Uterus (tissue), 4 donors: ENCODE measurements around the gene PCIF1. TPM values are rescaled to one million over a fixed set of nuclear protein-coding genes. Genes with fewer than 3 reads are reported as not detected.

Experiments
- DNase-seq, 2 donors: peaks; one replicate each; pipeline ENCODE4 v3.0.0-alpha.2; 2019 to 2020
- H3K27ac ChIP-seq, 2 donors: fragments of 200-600 bp; sonication (generic); 1 replicate in 1 of 2; 2 replicates in 1 of 2; pipeline ENCODE4 v1.5.1; 2016 to 2018
- H3K27me3 ChIP-seq, 2 donors: fragments of 200-600 bp; sonication (generic); one replicate each; pipeline ENCODE4 v1.5.1; 2018 to 2019; ENCODE audit warnings: control low read depth in 1 of 2
- H3K36me3 ChIP-seq, 2 donors: fragments of 200-600 bp; sonication (generic); one replicate each; pipeline ENCODE4 v1.5.1; 2019; ENCODE audit warnings: control low read depth in 1 of 2
- H3K4me1 ChIP-seq, 2 donors: fragments of 200-600 bp; sonication (generic); one replicate each; pipeline ENCODE4 v1.5.1; 2018 to 2019; ENCODE audit warnings: control low read depth in 1 of 2
- H3K4me3 ChIP-seq, 2 donors: fragments of 200-600 bp; sonication (generic); 1 replicate in 1 of 2; 2 replicates in 1 of 2; pipeline ENCODE4 v1.5.1; 2018 to 2019; ENCODE audit warnings: mild to moderate bottlenecking in 1 of 2
- H3K9me3 ChIP-seq, 2 donors: fragments of 200-600 bp; sonication (generic); one replicate each; pipeline ENCODE4 v1.5.1; 2019; ENCODE audit warnings: control low read depth in 1 of 2
- POLR2A ChIP-seq, 2 donors: fragments of 450-650 bp; IDR thresholded peaks; one replicate each; pipeline ENCODE4 v1.6.1; 2016; ENCODE audit warnings: antibody characterized with exemption in 2 of 2, mild to moderate bottlenecking in 1 of 2, moderate library complexity in 1 of 2
- intact Hi-C: fragments of 100-400 bp; cut with DNase I; formaldehyde crosslinking; loops from one replicate; pipeline ENCODE4 v1.15.1; 2023; ENCODE audit warnings: low total_unique reads
- total RNA-seq, 4 donors: library from RNA; depleted of rRNA in 3 of 4; stranded (reverse); fragments of >200 nt in 3 of 4; gene quantifications; one replicate each; pipeline versions ENCODE4 v1.1.0 to v1.2.4, GENCODE V29; 2014 to 2023
- TF ChIP-seq, protein P1 (sequence below), 4 experiments: fragments of 200-600 bp in 2 of 4; fragments of 450-650 bp in 2 of 4; sonication (generic) in 2 of 4; IDR thresholded peaks; one replicate each; pipeline ENCODE4 v1.5.1; 2016 to 2019; ENCODE audit warnings: antibody characterized with exemption in 4 of 4, mild to moderate bottlenecking in 2 of 4, moderate library complexity in 1 of 4
- donor health status: DM: yes; HTN: yes; CAD: no.

The PCIF1 gene
- total RNA-seq, 4 donors from 2014 or later = 11.0 to 71.0 (median 40.0) TPM

DNA sequence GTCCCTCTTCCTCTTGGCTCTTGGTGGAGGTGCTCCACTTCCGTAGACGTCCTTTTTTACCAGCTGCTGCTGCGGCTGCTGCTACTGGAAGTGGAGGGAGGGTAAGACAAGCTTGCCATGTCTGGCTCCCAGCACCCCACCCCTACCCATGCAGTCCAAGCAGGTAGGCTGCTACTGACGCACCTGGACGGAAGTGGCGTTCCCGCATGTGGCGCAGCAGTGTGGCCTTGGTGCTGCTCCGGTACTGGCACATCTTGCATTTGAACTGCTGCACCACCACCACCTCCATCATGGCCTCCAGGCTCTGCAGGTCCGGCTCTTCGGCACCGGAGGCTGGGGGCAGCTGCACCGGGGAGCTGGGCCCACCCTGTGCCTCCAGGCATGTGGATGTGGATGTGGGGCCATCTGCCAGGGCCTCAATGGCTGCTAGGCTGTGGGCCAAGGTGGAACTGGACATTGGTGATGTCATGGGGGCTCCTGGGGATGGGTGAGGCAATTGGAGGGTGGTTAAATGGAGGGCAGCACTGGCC, 33.1 kb downstream of the PCIF1 start:
- intact Hi-C loops = no loop called here
- H3K27me3 ChIP-seq = no peaks in the 10 kb centered on the region
- no peak overlapping the region for H3K4me3 ChIP-seq
- DNase-seq = no peak
- TF ChIP-seq, protein P1, sequence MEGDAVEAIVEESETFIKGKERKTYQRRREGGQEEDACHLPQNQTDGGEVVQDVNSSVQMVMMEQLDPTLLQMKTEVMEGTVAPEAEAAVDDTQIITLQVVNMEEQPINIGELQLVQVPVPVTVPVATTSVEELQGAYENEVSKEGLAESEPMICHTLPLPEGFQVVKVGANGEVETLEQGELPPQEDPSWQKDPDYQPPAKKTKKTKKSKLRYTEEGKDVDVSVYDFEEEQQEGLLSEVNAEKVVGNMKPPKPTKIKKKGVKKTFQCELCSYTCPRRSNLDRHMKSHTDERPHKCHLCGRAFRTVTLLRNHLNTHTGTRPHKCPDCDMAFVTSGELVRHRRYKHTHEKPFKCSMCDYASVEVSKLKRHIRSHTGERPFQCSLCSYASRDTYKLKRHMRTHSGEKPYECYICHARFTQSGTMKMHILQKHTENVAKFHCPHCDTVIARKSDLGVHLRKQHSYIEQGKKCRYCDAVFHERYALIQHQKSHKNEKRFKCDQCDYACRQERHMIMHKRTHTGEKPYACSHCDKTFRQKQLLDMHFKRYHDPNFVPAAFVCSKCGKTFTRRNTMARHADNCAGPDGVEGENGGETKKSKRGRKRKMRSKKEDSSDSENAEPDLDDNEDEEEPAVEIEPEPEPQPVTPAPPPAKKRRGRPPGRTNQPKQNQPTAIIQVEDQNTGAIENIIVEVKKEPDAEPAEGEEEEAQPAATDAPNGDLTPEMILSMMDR (IDR thresholded peaks at IDR 0.05) = no peak
- TF ChIP-seq POLR2A (IDR thresholded peaks at IDR 0.05) = no peak
- peaks cover 0 to 11% of the 10 kb centered on the region in 2 donors for H3K4me1 ChIP-seq
- H3K9me3 ChIP-seq = no peaks in the 10 kb centered on the region
- H3K36me3 ChIP-seq = no peaks in the 10 kb centered on the region
- H3K27ac ChIP-seq = no peak overlapping the region

DNA sequence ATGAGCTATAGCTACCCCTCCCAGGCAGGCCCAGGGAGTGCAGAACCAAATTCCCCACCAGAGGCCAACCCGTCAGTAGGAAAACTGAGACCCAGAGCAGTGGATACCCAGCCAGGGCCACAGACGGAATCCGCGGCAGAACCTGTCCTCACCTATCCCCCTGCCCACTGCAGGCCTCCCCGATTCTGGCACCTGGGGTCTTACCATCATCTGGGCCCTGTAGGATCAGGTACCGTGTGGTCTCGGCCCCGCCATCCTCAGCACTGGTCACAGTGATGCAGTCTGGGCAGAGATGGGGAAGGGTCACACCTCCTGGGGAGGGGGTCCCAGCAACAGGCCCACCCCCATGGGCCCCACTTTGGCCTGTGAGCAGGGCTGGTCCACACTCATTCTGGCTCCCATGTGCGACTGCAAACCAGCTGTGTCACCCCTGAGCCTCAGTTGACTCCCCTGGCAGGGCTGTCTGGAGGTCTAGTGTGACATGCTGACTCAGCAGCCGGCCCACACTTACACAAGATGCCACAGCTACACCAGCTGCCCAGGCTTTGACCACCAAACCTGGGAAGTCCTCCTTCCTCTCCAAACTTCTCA, 33.7 kb downstream of the PCIF1 start:
- H3K27ac ChIP-seq = no peak overlapping the region
- H3K36me3 ChIP-seq = no peaks in the 10 kb centered on the region
- DNase-seq = no peak
- peaks cover 0 to 11% of the 10 kb centered on the region in 2 donors for H3K4me1 ChIP-seq
- intact Hi-C loops = no loop called here
- no peak overlapping the region for H3K4me3 ChIP-seq
- TF ChIP-seq, protein P1 (IDR thresholded peaks at IDR 0.05) = no peak
- TF ChIP-seq POLR2A (IDR thresholded peaks at IDR 0.05) = no peak
- H3K9me3 ChIP-seq = no peaks in the 10 kb centered on the region
- H3K27me3 ChIP-seq = no peaks in the 10 kb centered on the region

DNA sequence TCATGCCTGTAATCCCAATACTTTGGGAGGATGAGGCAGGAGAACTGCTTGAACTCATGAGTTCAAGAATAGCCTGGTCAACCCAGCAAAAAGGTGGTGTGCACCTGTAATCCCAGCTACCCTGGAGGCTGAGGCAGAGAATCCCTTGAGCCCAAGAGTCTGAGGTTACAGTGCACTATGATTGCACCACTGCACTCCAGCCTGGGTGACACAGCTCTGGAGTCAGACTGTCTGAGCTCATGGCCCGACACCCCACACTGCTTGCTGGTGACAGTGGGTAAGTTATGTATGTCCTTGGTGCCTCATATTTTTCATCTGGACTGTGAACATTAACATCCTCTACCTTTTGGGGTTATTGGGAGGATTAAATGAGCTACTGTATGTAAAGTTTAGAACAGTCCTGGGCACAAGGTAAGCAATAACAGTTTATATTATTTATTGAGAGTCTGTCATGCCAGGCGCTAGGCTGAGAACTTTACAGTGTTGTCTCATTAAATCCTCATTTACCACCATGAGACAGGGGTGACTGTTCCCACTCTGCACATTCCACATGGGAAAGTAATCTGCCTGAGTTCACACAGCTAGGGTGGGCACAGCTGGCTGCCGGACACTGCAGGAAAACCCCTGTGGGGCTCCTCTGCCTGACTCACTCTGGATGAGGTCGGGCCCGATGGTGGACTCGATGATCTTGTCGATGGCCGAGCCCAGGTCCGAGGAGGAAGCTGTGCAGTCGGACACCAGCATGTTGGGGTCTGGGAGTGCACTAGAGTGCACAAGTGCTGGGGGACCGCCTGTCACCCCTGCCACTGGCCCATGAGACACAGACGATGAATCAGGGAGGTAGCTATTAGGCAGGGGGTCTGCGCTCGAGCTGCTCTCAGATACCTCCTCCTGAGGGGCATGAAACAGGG, 34.6 kb downstream of the PCIF1 start:
- no peaks in the 10 kb centered on the region for H3K27me3 ChIP-seq
- H3K36me3 ChIP-seq = no peaks in the 10 kb centered on the region
- intact Hi-C loops = no loop called here
- peaks cover 0 to 11% of the 10 kb centered on the region in 2 donors for H3K4me1 ChIP-seq
- H3K27ac ChIP-seq = peak overlapping the region in 1 of 2 donors; percentile 99
- no peaks in the 10 kb centered on the region for H3K9me3 ChIP-seq
- H3K4me3 ChIP-seq = no peak overlapping the region
- no peak for DNase-seq
- TF ChIP-seq POLR2A (IDR thresholded peaks at IDR 0.05) = no peak
- TF ChIP-seq, protein P1 (IDR thresholded peaks at IDR 0.05) = no peak

DNA sequence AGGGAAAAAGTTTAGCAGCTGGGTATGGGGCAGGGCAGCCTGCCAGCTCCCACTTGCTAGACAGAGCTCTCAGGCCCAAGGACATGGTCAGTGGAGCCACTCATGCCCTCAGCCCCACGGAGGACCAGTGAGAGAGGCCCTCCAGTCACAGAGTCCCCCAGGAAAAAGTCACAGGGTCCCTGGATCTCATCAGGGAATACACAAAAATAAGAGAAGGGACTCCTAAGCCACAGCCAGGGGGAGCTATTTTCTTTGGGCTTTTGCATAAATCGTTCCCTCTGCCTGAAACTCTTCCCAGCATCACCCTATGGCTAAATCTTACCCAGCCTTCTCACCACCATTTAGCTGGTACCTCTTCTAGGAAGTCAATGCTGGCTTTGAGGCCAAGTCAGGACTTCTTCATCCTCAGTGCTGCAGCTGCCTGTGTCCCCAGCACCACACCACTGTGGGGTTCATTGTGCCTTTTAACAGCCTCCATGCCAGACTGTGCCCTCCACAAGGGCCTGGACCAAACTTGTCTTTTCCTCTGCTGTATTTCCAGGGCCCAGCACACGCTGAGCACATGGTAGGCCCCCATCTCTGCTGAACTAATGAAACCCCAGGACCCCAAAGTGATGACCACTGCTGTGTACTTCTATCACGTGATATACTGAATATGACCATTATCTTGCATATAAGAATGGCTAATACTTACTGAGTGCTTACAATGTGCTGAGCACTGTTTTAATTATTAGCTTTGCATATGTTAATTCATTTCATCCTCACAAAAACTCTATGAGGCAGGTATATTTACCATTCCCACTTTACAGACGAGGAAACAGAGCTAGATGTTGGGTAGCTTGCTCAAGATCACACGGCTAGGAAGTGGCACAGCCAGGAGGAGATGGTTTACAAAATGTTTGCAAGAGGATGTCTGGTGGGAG, 35.5 kb downstream of the PCIF1 start:
- TF ChIP-seq, protein P1 (IDR thresholded peaks at IDR 0.05) = peak; percentile 39 to 50 (median 44)
- no peak for TF ChIP-seq POLR2A (IDR thresholded peaks at IDR 0.05)

More for the DNA sequence above, 35.5 kb downstream of the PCIF1 start:
- peaks cover 0 to 11% of the 10 kb centered on the region in 2 donors for H3K4me1 ChIP-seq
- no peaks in the 10 kb centered on the region for H3K27me3 ChIP-seq
- intact Hi-C loops = no loop called here
- H3K4me3 ChIP-seq = peak overlapping the region; percentile 59 to 93
- H3K9me3 ChIP-seq = no peaks in the 10 kb centered on the region
- peak in 1 of 2 donors; percentile 30 for DNase-seq
- peak overlapping the region; percentile 97 to 99 for H3K27ac ChIP-seq
- no peaks in the 10 kb centered on the region for H3K36me3 ChIP-seq
